ENCODE data around the gene ATP6V0A1.
"Not testable (repeated sequence)": the region's sequence is repeated elsewhere in the genome, so short reads cannot be mapped to it uniquely, and the experiment has no call there.

The ATP6V0A1 gene

GRCh38 chr17:42438600-42439567, 19.8 kb upstream of the ATP6V0A1 start:
- DNase-seq: peak; percentile 19

GRCh38 chr17:42441371-42442195, 17.1 kb upstream of the ATP6V0A1 start:
- DNase-seq: no peak

- DNase-seq: no peak
These were observed 16.5 kb upstream of the ATP6V0A1 start for GRCh38 chr17:42442196-42442565.

GRCh38 chr17:42449176-42449575, 9.5 kb upstream of the ATP6V0A1 start:
- not testable (repeated sequence) for DNase-seq

GRCh38 chr17:42449838-42450237, 8.8 kb upstream of the ATP6V0A1 start:
- not testable (repeated sequence) for DNase-seq

- not testable (repeated sequence) for DNase-seq
These were observed 7.4 kb upstream of the ATP6V0A1 start for GRCh38 chr17:42451270-42451669.

- no peak for DNase-seq
These were observed 5.2 kb upstream of the ATP6V0A1 start for GRCh38 chr17:42453439-42453838.

- not testable (repeated sequence) for DNase-seq
These were observed 3.7 kb upstream of the ATP6V0A1 start for GRCh38 chr17:42454987-42455386.

- DNase-seq: no peak
These were observed 2.2 kb upstream of the ATP6V0A1 start for GRCh38 chr17:42456223-42457106.

GRCh38 chr17:42457107-42457792, 1.4 kb upstream of the ATP6V0A1 start:
- DNase-seq: no peak

- DNase-seq: no peak
These were observed 650 bp downstream of the ATP6V0A1 start for GRCh38 chr17:42459256-42459800.

- no peak for DNase-seq
These were observed 1.2 kb downstream of the ATP6V0A1 start for GRCh38 chr17:42459801-42460281.

- DNase-seq: no peak
These were observed 1.7 kb downstream of the ATP6V0A1 start for GRCh38 chr17:42460371-42460770.

- DNase-seq: no peak
These were observed 5.3 kb downstream of the ATP6V0A1 start for GRCh38 chr17:42463976-42464400.

GRCh38 chr17:42467889-42468288, 9.2 kb downstream of the ATP6V0A1 start:
- no peak for DNase-seq

- DNase-seq: no peak
These were observed 14.2 kb downstream of the ATP6V0A1 start for GRCh38 chr17:42472709-42473521.

- DNase-seq: no peak
These were observed 15.6 kb downstream of the ATP6V0A1 start for GRCh38 chr17:42474276-42474675.

GRCh38 chr17:42475121-42475520, 16.4 kb downstream of the ATP6V0A1 start:
- no peak for DNase-seq

GRCh38 chr17:42475835-42476234, 17.2 kb downstream of the ATP6V0A1 start:
- no peak for DNase-seq

GRCh38 chr17:42476411-42476810, 17.7 kb downstream of the ATP6V0A1 start:
- DNase-seq: no peak

GRCh38 chr17:42477173-42477572, 18.5 kb downstream of the ATP6V0A1 start:
- DNase-seq: no peak
